NCI-H226 (cell line): ENCODE measurements around the gene POMGNT1.

Experiments used
- DNase-seq: peaks from one replicate; pipeline ENCODE4 v3.0.0-alpha.2; 2015

The POMGNT1 gene

GRCh38 chr1:46206399-46206798 is 8.2 kb upstream of the POMGNT1 start:
- no peak for DNase-seq

GRCh38 chr1:46205791-46206190 is 7.6 kb upstream of the POMGNT1 start:
- no peak for DNase-seq

DNA sequence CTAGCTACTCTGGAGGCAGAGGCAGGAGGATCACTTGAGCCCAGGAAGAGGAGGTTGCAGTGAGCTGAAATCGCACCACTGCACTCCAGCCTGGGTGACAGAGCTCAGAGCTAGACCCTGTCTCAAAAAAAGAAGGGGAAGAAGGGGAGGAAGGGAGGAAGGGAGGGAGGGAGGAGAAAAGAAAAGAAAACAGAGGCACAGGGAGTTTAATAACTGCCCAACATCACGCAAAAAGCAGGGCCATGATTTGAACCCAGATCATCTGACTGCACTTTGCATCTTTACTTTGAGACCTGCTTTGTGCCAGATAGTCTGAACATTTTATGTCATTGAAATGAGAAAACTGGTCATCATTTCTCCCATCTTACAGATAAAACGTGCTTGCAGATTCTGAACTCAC is 6.9 kb upstream of the POMGNT1 start:
- DNase-seq = no peak

DNA sequence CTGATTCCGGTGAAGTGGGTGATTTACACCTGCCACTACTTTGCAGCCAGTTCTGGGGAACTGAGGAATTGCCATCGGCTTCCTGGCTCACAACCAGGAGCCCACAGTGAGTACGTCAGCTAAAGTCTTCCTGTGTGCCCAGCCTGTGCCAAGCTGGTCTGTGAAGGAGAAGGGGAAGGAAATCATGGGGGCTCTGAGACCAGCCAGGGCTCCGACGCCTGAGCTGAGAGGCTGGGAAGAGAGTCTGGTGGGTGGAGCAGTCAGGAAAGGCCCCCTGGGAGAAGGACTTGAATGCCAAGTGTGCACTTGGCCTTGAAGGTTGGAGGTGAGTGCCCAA is 6.1 kb upstream of the POMGNT1 start:
- DNase-seq = no peak

DNA sequence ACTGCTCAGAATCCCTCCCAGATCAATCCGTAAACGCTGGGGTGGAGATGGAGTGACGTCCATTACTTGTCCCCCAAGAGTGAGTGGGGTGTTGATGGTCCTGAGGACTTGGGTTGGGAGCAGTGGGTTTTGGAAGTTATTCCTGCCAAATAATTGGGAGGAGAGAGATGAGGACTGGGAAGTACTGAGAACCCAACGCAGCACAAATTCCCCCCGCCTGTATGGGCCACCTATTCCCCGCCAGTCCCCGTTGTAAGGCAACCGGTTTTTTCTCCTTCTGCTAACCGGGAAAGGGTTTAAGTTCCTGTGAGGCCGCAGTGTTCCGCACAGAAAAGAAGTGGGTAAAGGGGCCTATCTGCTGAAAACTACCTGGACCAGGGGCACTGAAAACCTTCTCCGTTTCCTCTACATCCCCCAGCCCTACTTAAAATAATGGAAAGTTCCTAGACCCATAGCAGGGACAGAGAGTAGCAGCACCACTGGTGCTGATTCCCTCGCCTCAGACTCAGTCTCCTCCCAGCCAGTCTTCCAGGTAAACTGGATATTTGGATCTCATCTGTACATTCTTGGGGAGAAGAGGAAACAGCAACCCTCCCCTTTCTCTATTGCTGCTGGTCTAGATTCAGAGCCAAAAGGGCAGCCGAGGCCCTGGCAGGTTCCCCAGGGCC is 5.6 kb upstream of the POMGNT1 start:
- no peak for DNase-seq

DNA sequence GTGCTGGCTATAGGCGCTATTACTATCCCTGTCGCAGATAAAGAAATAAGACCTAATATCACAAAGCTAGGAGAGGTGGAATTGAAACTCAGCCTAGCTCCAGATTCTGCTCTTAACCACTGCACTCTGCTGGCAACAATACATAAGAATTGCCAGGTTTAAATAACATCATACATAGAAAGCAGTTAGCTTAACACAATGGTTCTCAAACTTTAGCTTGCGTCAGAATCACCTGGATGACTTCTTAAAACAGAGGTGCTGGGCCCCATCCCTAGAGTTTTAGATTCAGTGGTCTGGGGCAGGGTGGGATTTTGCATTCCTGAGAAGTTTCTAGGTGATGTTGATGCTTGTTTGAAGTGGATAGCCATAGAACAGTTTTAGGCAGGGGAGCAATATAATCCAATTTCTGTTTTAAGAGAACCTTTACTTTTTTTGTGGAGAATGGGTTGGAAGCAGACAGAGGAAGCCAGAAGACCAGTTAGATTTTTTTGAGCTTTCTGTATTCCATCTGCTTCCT is 1.1 kb upstream of the POMGNT1 start:
- no peak for DNase-seq

DNA sequence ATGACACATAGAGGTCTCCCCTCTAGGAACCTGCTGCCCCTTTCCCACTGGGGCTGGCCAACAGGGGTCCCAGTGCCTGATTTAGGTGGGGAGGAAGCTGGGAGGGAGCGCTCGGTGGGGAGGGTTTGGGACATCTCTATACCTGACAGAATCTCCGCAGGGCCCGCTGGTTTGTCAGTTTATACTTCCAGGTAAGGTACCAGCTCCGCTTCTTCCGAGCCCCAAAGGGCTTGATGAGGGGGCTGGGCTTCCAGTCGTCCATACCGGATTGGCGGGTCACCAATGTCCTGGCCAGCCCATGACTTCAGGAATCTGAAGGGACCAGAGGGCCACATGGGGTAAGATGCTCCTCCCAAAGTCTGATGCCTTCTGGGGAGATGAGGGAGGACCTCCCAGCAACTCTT is 672 bp downstream of the POMGNT1 start:
- DNase-seq = no peak

GRCh38 chr1:46196609-46197008 is 1.6 kb downstream of the POMGNT1 start:
- DNase-seq = no peak

DNA sequence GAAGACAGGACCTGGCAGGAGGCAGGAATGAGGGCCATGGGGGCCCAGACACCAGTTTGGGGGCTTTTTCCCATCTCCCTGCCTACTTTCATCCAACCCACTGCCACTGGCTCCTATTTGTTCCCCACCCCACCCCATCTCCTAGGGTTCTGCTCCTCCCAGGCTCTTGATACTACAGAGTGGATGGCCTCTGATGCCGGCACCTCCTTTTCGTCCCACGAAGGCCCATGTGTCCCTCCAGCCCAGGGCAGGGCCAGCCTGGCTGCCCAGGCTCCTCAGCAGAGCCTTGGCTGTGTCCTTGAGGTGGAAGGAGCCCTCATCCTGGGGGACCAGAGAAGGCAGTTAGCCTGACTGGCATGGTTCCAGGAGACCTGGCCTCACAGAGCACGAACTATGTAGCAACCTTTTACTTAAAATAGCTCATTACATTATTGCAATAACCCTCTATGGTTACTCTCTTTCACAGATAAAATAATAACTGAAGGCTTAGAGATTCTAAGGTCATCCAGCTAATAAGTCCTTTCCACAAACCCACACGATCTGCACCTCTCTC is 3.5 kb downstream of the POMGNT1 start:
- no peak for DNase-seq

DNA sequence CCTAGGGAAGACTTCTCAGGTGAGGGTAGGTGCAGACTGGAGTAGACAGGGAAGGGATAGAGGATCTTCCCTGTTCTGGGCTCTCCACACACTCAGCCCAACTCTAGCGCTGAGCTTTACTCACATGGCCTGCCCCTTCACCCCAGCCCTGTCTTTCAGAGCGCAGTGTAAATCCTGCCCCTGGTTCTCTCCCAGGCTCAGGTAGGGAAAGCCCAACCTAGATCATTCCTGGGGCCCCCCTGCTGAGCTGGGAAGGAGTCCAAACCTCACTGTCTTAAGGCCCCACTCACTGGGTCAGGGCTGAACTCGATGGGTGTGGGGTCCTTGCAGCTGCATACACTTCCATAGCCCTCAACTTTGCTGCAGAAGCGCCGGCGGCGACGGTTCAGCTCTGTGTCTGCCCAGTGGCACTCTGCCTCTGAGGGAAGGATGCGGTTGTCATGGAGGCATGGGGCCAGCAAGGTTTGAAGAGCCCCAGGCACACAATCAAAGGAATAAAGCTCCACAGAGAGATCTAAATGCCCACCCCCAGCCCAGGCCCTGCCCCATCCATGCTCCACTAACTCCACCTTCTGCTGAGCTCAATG is 4.2 kb downstream of the POMGNT1 start:
- no peak for DNase-seq

GRCh38 chr1:46193285-46193684 is 4.9 kb downstream of the POMGNT1 start:
- no peak for DNase-seq

- DNase-seq = no peak
These were observed 6.1 kb downstream of the POMGNT1 start for GRCh38 chr1:46192171-46192570.

DNA sequence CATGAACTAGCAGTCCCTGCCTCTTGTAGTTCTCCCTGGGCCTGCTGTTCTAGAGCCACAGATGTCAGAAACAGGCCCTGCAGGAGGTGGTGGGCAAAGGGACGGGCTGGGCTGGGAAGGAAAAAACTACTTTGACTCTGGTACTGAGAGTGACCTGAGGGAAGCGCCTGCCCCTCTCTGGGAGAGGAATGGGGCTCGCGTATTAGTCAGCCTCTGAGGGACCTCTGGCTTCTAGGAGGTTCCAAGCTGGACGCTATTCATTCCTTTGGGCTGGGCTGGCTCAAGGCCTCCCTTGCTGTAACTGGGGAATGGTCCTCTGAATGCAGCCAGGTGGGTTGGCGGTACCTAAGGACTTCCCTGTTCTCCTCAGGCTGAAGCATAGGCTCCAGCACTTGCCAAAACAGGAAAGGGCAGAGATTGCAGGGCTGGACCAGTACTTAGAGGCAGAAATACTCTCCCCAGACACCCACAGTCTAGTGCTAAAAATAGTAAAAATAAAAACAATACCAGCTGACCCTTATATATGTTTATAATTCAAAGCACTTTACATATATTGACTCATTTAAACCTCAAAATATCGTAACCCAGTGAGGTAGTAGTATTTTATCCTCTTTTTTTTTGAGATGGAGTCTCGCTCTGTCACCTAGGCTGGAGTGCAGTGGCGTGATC is 7.1 kb downstream of the POMGNT1 start:
- DNase-seq = no peak

- no peak for DNase-seq
These were observed 7.7 kb downstream of the POMGNT1 start for GRCh38 chr1:46190539-46190938.

DNA sequence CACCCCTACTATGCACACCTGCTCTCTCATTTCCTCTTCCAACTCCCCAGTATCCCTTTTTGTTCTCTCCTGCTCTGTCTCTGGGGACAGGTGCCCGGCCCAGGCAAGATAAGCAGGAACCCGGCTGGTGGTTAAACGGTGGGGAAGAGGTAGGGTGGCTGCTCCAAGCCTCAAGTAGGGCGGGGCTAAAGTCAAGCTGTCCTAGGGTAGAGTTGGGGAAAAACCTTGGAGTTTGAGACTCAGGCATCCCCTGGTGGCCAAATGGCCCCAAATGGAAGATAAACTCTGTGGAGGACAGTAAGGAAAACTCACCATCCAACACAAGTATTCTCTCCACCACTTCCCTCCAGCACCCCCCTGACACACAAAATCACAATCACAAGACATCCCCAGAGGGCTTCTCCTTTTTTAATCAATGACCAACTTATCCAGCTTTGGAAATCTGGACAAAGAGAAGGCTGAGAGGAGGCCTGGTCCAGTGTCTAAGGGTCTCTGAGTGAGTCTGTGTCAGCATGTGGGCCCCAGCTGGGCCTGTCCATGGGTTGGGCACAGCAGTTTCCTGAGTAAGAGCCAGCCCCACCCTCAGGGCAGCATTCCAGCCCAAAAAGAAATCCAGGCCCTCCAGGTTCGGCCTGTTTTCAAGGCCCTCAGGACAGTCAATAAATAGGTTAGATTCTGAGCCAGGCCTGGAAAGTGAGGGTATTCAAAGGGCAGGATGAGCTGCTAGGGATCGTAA is 9.8 kb downstream of the POMGNT1 start:
- no peak for DNase-seq

DNA sequence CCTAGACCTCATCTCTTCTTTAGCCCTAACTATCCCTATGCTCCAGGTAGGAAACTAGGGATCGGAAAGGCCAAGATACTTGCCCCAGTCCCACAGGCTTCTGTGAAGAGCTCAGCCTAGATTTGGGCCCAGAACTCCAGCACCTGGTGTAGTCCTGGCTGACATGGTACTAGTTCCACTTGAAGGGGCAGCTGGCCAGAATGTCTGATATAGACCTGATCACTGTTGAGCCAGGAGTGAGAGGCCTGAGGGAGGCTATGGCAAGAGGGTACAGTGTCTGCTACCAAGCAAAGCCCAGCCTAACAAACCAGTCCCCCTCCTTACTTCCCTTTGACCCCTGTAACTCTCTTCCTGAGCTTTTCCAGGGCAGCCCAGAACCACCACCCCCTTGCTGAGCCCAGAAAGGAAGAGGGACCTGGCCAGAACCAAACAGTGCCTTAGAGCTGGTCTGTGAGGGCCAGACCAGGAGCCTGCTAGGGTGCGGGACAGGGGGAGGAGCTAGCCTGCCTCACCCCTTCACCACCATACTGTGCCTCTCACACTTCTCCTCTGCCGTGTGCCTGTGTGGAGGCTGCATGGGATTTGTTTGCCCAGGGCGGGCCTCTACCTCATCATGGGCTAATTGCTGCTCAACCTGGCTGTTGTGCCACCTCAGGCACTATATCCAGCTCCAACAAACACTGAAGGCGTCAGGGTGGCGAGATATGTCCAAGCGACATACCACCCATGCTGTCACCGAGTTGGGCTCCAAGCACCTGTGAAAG is 10.9 kb downstream of the POMGNT1 start:
- DNase-seq = no peak

- DNase-seq = no peak
These were observed 12.2 kb downstream of the POMGNT1 start for GRCh38 chr1:46186076-46186475.

GRCh38 chr1:46184920-46185658 is 13.1 kb downstream of the POMGNT1 start:
- DNase-seq = no peak

GRCh38 chr1:46183926-46184557 is 14.2 kb downstream of the POMGNT1 start:
- DNase-seq = no peak

- peak; percentile 99 for DNase-seq
These were observed 15.0 kb downstream of the POMGNT1 start for GRCh38 chr1:46183079-46183847.
